ENCODE results near the gene BPIFB4.

GRCh38 chr20:33120934-33121333 is 41.5 kb downstream of the BPIFB4 start:
- TF ChIP-seq CTCF (conservative IDR thresholded peaks at IDR 0.05 in 1 of 2, IDR thresholded peaks at IDR 0.05 in 1 of 2; ENCODE audit: low read depth in 1 of 2, low read length in 2 of 2) (no peak), EZH2 (IDR thresholded peaks at IDR 0.05; ENCODE audit: low read length, missing control alignments) (no peak)

Measured in fibroblast of lung (primary cell).